HEK293 (cell line): ENCODE results near the gene LDLRAP1.
A peak's percentile ranks its signal among the peaks of the same experiment; 100 is the strongest.

Experiments
- CTCF ChIA-PET: fragments of 350-600 bp; formaldehyde crosslinking; extraction: SDS; loops from one replicate; lab custom pipeline; 2021; ENCODE audit warnings: antibody characterized with exemption; lab: Yijun Ruan, JAX
- POLR2A ChIA-PET: fragments of 300-600 bp; formaldehyde crosslinking; extraction: SDS; loops from one replicate; lab custom pipeline; 2020; ENCODE audit warnings: antibody characterized with exemption, inconsistent platforms; lab: Yijun Ruan, JAX
- H3K27ac ChIP-seq: fragments of 200-500 bp; sonication (Bioruptor generic); 2 replicates; pipeline ENCODE4 v1.5.1; 2014; ENCODE audit warnings: low read depth, low read length, control low read depth, inconsistent platforms; ENCODE audit errors: extremely low read depth
- H3K36me3 ChIP-seq, 2 experiments: fragments of 200-500 bp in 1 of 2; sonication (Bioruptor generic) in 1 of 2; 1 replicate in 1 of 2; 2 replicates in 1 of 2; pipeline ENCODE4 v1.5.1; 2014 to 2017; ENCODE audit warnings: inconsistent platforms in 2 of 2, low read length in 2 of 2; ENCODE audit not compliant: control insufficient read depth in 2 of 2, insufficient read depth in 1 of 2
- H3K4me1 ChIP-seq: fragments of 200-500 bp; sonication (Bioruptor generic); 2 replicates; pipeline ENCODE4 v1.5.1; 2014; ENCODE audit warnings: mild to moderate bottlenecking, low read length, inconsistent platforms; ENCODE audit not compliant: control insufficient read depth, insufficient read depth
- H3K4me3 ChIP-seq: 2 replicates; pipeline ENCODE4 v1.5.1; 2011; ENCODE audit warnings: low read depth, mild to moderate bottlenecking, control low read depth, low read length, moderate library complexity
- H3K9me3 ChIP-seq: fragments of 200-500 bp; sonication (Bioruptor generic); 2 replicates; pipeline ENCODE4 v1.5.1; 2014; ENCODE audit warnings: low read depth, low read length, inconsistent platforms; ENCODE audit not compliant: control insufficient read depth, insufficient read depth
- GLI2 ChIP-seq: fragments of 450-650 bp; formaldehyde crosslinking; IDR thresholded peaks from 2 replicates; pipeline ENCODE4; 2017; ENCODE audit warnings: missing biosample characterization, missing genetic modification characterization, low read depth, borderline replicate concordance
- GLIS1 ChIP-seq: fragments of 450-650 bp; formaldehyde crosslinking; IDR thresholded peaks from 2 replicates; pipeline ENCODE4 v1.5.1; 2016; ENCODE audit warnings: missing biosample characterization, missing genetic modification characterization
- OVOL3 ChIP-seq: fragments of 450-650 bp; formaldehyde crosslinking; IDR thresholded peaks from 2 replicates; pipeline ENCODE4 v1.5.1; 2016; ENCODE audit warnings: missing biosample characterization, missing genetic modification characterization
- TRIM28 ChIP-seq: IDR thresholded peaks from 2 replicates; pipeline ENCODE4 v1.6.1; 2011; ENCODE audit warnings: low read length, control low read depth, borderline replicate concordance
- ZIC2 ChIP-seq: fragments of 450-650 bp; formaldehyde crosslinking; IDR thresholded peaks from 2 replicates; pipeline ENCODE4 v1.5.1; 2016; ENCODE audit warnings: missing biosample characterization, missing genetic modification characterization
- ZNF184 ChIP-seq: fragments of 450-650 bp; IDR thresholded peaks from 2 replicates; pipeline ENCODE4 v1.5.1; 2018; ENCODE audit warnings: missing biosample characterization, mild to moderate bottlenecking, missing genetic modification characterization
- ZNF341 ChIP-seq: fragments of 450-650 bp; formaldehyde crosslinking; IDR thresholded peaks from 2 replicates; pipeline ENCODE4; 2016; ENCODE audit warnings: low read depth, missing biosample characterization, missing genetic modification characterization
- ZNF416 ChIP-seq: fragments of 450-650 bp; formaldehyde crosslinking; IDR thresholded peaks from 2 replicates; pipeline ENCODE4 v1.5.1; 2016; ENCODE audit warnings: missing biosample characterization, missing genetic modification characterization
- ZNF571 ChIP-seq: fragments of 450-650 bp; formaldehyde crosslinking; IDR thresholded peaks from 2 replicates; pipeline ENCODE4 v1.5.0; 2017; ENCODE audit warnings: missing biosample characterization, missing genetic modification characterization
- ZNF792 ChIP-seq: fragments of 450-650 bp; formaldehyde crosslinking; IDR thresholded peaks from 2 replicates; pipeline ENCODE4 v1.5.1; 2016; ENCODE audit warnings: missing biosample characterization, missing genetic modification characterization
- TF ChIP-seq, protein P1 (sequence below): fragments of 450-650 bp; formaldehyde crosslinking; IDR thresholded peaks from 2 replicates; pipeline ENCODE4 v1.5.1; 2016; ENCODE audit warnings: missing biosample characterization, missing genetic modification characterization
- TF ChIP-seq, protein P2 (sequence below): fragments of 450-650 bp; formaldehyde crosslinking; IDR thresholded peaks from 2 replicates; pipeline ENCODE4 v1.5.1; 2016; ENCODE audit warnings: missing biosample characterization, missing genetic modification characterization
- TF ChIP-seq, protein P3 (sequence below): fragments of 450-650 bp; formaldehyde crosslinking; IDR thresholded peaks from 2 replicates; pipeline ENCODE4 v1.5.1; 2016; ENCODE audit warnings: missing biosample characterization, missing genetic modification characterization
- TF ChIP-seq, protein P4 (sequence below): fragments of 450-650 bp; IDR thresholded peaks from 2 replicates; pipeline ENCODE4 v1.5.1; 2018; ENCODE audit warnings: missing biosample characterization, mild to moderate bottlenecking, missing genetic modification characterization

Gene LDLRAP1

DNA sequence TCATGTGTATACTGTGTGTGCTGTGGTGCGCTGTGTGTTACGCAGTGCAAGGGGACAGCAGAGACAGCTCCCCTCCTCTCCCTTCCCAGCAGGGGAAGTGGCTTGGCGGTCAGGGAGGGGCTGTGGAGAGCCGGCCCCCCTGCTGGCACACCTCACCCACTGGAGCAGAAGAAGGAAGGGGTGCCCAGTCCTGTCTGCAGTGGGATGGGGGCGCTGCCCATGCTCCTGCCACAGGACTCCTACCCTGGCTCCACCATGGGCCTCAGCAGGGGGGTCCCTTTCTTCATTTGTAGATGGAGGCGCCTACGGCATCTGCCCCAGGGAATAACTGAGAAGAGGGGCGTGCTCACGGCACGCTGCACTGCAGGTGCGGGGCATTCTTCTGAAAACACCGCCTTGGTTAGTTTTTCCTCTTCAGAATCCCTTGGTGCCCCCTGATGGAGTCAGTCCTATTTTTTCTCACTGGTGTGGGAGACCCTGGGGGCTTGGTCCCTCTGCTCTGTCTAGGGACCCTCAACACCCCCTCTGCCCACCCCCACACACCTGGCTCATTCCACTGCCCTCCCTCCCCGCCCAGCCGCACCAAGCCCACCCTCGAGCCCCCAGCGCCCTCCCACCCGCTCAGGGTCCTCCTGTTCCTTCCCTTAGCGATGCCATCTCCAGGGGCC, 13.8 kb upstream of the LDLRAP1 start:
- TF ChIP-seq ZIC2 (tag by site-specific recombination) (peak; percentile 80), ZNF792 (tag by site-specific recombination) (no peak)
- TF ChIP-seq, all 188 proteins: peak for 1
- CTCF ChIA-PET = no interaction called here
- no peaks in the 10 kb centered on the region for H3K4me1 ChIP-seq
- POLR2A ChIA-PET = no interaction called here
- no peaks in the 10 kb centered on the region for H3K36me3 ChIP-seq
- H3K9me3 ChIP-seq = no peaks in the 10 kb centered on the region
- no peak overlapping the region for H3K4me3 ChIP-seq
- no peak overlapping the region for H3K27ac ChIP-seq

DNA sequence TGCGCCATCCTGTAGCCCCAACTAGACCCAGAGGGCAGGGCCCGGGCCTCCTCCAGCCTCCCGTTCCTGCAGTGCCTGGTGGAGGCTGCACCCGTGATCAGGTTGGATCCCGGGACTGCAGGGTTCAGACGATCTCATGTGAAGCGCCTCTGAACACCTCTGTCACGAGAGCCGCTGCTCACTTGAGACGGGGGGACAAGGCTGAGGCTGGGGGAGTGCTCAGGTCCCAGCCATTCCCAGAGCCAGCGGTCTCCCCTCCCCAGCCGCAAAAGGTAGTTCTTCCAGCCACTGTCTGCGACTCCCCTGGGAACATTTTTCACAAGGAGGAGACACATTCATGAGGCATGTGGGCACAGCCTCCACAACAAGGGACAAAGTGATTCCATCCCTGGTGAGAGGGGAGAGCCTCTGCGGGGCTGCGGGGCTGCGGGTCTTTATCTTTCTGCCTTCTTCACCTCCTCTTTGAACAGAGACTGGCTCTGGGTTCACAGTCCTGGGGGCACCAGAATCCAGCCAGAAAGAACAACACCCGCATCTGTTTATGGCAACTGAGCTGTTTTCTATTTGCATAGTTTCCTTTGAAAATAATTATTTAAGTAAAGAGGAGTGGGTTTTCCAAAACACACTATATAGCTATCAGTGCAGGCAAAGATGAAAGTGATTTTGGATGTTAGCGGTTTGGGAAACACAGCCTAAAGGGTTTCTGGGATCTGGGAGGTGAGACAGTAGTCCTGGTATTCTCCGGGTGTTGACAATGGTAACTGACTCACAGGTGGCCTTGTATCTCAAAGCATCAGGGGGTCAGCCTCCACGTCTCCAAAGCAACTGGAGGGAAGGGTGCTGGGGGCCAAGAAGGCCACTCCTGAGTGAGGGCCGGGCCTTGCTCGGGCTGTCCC, 13.0 kb upstream of the LDLRAP1 start:
- Histone ChIP-seq H3K9me3 (no peaks in the 10 kb centered on the region), H3K4me1 (no peaks in the 10 kb centered on the region), H3K36me3 (no peaks in the 10 kb centered on the region), H3K27ac (no peak overlapping the region), H3K4me3 (no peak overlapping the region)
- POLR2A ChIA-PET = no interaction called here
- CTCF ChIA-PET = no interaction called here
- TF ChIP-seq GLIS1 (tag by site-specific recombination) (peak; percentile 20; the same call in 1 of the 2 replicates), ZNF341 (tag by site-specific recombination) (peak; percentile 97)
- TF ChIP-seq, protein P1, sequence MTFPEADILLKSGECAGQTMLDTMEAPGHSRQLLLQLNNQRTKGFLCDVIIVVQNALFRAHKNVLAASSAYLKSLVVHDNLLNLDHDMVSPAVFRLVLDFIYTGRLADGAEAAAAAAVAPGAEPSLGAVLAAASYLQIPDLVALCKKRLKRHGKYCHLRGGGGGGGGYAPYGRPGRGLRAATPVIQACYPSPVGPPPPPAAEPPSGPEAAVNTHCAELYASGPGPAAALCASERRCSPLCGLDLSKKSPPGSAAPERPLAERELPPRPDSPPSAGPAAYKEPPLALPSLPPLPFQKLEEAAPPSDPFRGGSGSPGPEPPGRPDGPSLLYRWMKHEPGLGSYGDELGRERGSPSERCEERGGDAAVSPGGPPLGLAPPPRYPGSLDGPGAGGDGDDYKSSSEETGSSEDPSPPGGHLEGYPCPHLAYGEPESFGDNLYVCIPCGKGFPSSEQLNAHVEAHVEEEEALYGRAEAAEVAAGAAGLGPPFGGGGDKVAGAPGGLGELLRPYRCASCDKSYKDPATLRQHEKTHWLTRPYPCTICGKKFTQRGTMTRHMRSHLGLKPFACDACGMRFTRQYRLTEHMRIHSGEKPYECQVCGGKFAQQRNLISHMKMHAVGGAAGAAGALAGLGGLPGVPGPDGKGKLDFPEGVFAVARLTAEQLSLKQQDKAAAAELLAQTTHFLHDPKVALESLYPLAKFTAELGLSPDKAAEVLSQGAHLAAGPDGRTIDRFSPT = no peak

DNA sequence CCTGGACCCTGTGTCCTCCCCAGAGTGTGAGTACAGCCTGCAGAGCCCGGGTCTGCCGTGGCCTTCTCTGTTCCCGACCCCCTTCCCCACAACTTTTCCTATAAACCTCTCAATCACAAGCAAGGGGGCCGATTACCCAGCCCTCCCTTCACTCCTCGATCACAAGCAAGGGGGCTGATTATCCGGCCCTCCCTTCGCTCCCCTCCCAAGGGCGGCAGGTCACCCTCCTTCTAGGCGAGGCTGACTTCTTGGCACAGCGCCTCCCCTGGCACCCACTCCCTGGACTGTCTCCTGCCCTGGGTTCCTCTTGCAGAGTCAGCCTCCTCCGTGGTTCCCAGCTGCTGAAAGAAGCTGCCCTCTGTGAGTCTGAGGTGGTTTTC, 12.3 kb upstream of the LDLRAP1 start:
- no peaks in the 10 kb centered on the region for H3K4me1 ChIP-seq
- POLR2A ChIA-PET = no interaction called here
- CTCF ChIA-PET = no interaction called here
- no peaks in the 10 kb centered on the region for H3K36me3 ChIP-seq
- no peak overlapping the region for H3K27ac ChIP-seq
- no peak overlapping the region for H3K4me3 ChIP-seq
- no peaks in the 10 kb centered on the region for H3K9me3 ChIP-seq
- TF ChIP-seq, protein P2, sequence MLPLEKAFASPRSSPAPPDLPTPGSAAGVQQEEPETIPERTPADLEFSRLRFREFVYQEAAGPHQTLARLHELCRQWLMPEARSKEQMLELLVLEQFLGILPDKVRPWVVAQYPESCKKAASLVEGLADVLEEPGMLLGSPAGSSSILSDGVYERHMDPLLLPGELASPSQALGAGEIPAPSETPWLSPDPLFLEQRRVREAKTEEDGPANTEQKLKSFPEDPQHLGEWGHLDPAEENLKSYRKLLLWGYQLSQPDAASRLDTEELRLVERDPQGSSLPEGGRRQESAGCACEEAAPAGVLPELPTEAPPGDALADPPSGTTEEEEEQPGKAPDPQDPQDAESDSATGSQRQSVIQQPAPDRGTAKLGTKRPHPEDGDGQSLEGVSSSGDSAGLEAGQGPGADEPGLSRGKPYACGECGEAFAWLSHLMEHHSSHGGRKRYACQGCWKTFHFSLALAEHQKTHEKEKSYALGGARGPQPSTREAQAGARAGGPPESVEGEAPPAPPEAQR (tag by site-specific recombination) = no peak
- TF ChIP-seq ZNF416 (tag by site-specific recombination) = no peak
- no peak for TF ChIP-seq TRIM28
- TF ChIP-seq, protein P3, sequence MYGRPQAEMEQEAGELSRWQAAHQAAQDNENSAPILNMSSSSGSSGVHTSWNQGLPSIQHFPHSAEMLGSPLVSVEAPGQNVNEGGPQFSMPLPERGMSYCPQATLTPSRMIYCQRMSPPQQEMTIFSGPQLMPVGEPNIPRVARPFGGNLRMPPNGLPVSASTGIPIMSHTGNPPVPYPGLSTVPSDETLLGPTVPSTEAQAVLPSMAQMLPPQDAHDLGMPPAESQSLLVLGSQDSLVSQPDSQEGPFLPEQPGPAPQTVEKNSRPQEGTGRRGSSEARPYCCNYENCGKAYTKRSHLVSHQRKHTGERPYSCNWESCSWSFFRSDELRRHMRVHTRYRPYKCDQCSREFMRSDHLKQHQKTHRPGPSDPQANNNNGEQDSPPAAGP (tag by site-specific recombination) = peak; percentile 54; the same call in 1 of the 2 replicates
- TF ChIP-seq ZNF184 (tag by site-specific recombination) = no peak
- no peak for TF ChIP-seq ZNF571 (tag by site-specific recombination)
- no peak for TF ChIP-seq OVOL3 (tag by site-specific recombination)
- TF ChIP-seq, protein P4, sequence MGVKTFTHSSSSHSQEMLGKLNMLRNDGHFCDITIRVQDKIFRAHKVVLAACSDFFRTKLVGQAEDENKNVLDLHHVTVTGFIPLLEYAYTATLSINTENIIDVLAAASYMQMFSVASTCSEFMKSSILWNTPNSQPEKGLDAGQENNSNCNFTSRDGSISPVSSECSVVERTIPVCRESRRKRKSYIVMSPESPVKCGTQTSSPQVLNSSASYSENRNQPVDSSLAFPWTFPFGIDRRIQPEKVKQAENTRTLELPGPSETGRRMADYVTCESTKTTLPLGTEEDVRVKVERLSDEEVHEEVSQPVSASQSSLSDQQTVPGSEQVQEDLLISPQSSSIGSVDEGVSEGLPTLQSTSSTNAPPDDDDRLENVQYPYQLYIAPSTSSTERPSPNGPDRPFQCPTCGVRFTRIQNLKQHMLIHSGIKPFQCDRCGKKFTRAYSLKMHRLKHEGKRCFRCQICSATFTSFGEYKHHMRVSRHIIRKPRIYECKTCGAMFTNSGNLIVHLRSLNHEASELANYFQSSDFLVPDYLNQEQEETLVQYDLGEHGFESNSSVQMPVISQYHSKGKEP = no peak
- TF ChIP-seq GLI2 (tag by site-specific recombination) = no peak
